B cell (primary cell): ENCODE measurements around the gene DNAJA4. TPM values are rescaled to one million over a fixed set of nuclear protein-coding genes. Genes with fewer than 3 reads are reported as not detected.

Experiments
- ATAC-seq: fragments of 200-7000 bp; cut with Tn5 transposase; one replicate; pipeline ENCODE4 v1.10.0; 2021; ENCODE audit warnings: low read depth, mild to moderate bottlenecking, moderate number of reproducible peaks, moderate library complexity
- CTCF ChIA-PET: fragments of 350-600 bp; sonication (Branson Sonifier 250); formaldehyde crosslinking; loops from one replicate; lab custom pipeline; 2021; ENCODE audit warnings: antibody characterized with exemption, inconsistent platforms; lab: Charles Lee
- POLR2A ChIA-PET: fragments of 350-600 bp; sonication (Branson Sonifier 250); formaldehyde crosslinking; loops from one replicate; lab custom pipeline; 2021; ENCODE audit warnings: antibody characterized with exemption; lab: Charles Lee
- DNase-seq: peaks from one replicate; pipeline ENCODE4 v3.0.0; 2013
- H2AFZ ChIP-seq: 2 replicates; pipeline ENCODE4 v1.6.1; 2012; ENCODE audit warnings: mild to moderate bottlenecking, low read depth, low read length; ENCODE audit not compliant: insufficient read depth, poor library complexity, severe bottlenecking
- H3K27ac ChIP-seq, 2 donors: 1 replicate in 1 of 2; 2 replicates in 1 of 2; pipeline ENCODE4 v1.5.1; 2012 to 2013; ENCODE audit warnings: low read length in 2 of 2, mild to moderate bottlenecking in 2 of 2, moderate library complexity in 1 of 2
- H3K27me3 ChIP-seq, 4 experiments: fragments of 200-600 bp in 1 of 4; sonication (generic) in 1 of 4; replicated peaks in 1 of 4; 1 replicate in 2 of 4; 2 replicates in 2 of 4; pipeline versions ENCODE4 v1.6.1 to v1.7.0; 2013 to 2016; ENCODE audit warnings: low read length in 3 of 4, mild to moderate bottlenecking in 2 of 4, mixed read lengths in 1 of 4, moderate library complexity in 1 of 4; ENCODE audit not compliant: insufficient read depth in 4 of 4, control insufficient read depth in 3 of 4; ENCODE audit errors: control extremely low read depth in 1 of 4
- H3K36me3 ChIP-seq, 2 experiments: replicated peaks in 1 of 2; 1 replicate in 1 of 2; 2 replicates in 1 of 2; pipeline versions ENCODE4 v1.6.1 to v1.7.1; 2013; ENCODE audit warnings: low read length in 1 of 2; ENCODE audit not compliant: insufficient read depth in 2 of 2, control insufficient read depth in 1 of 2; ENCODE audit errors: control extremely low read depth in 1 of 2, extremely low read depth in 1 of 2
- H3K4me1 ChIP-seq, 2 donors: fragments of 200-600 bp in 1 of 2; sonication (generic) in 1 of 2; 1 replicate in 1 of 2; 2 replicates in 1 of 2; pipeline versions ENCODE4 v1.5.1 to v1.6.1; 2013 to 2017; ENCODE audit warnings: low read length in 2 of 2; ENCODE audit not compliant: control insufficient read depth in 2 of 2, insufficient read depth in 2 of 2
- H3K4me2 ChIP-seq: replicated peaks from 2 replicates; pipeline ENCODE3; 2012; ENCODE audit warnings: mild to moderate bottlenecking, low read depth, low read length; ENCODE audit not compliant: poor library complexity, severe bottlenecking
- H3K4me3 ChIP-seq, 5 experiments: fragments of 200-600 bp in 1 of 5; sonication (generic) in 1 of 5; 1 replicate in 3 of 5; 2 replicates in 2 of 5; pipeline versions ENCODE4 v1.5.1 to v1.7.0; 2011 to 2016; ENCODE audit warnings: low read length in 4 of 5, mild to moderate bottlenecking in 4 of 5, low read depth in 2 of 5, control low read depth in 1 of 5, moderate library complexity in 1 of 5; ENCODE audit not compliant: insufficient read depth in 1 of 5; ENCODE audit errors: control extremely low read depth in 1 of 5, extremely low read depth in 1 of 5
- H3K79me2 ChIP-seq: fragments of 200-600 bp; sonication (generic); one replicate; pipeline ENCODE4 v1.6.0; 2016; ENCODE audit warnings: low read length; ENCODE audit not compliant: control insufficient read depth, insufficient read depth
- H3K9ac ChIP-seq: fragments of 200-600 bp; sonication (generic); 2 replicates; pipeline ENCODE4 v1.6.1; 2017; ENCODE audit warnings: mild to moderate bottlenecking, low read length, moderate library complexity
- H3K9me3 ChIP-seq, 3 donors: one replicate each; pipeline versions ENCODE4 v1.6.1 to v1.7.1; 2013; ENCODE audit warnings: low read length in 2 of 3; ENCODE audit not compliant: control insufficient read depth in 2 of 3, insufficient read depth in 1 of 3; ENCODE audit errors: control extremely low read depth in 1 of 3
- H4K20me1 ChIP-seq: 2 replicates; pipeline ENCODE4 v1.6.0; 2012; ENCODE audit warnings: mild to moderate bottlenecking, low read length; ENCODE audit not compliant: insufficient read depth, control insufficient read depth, poor library complexity, severe bottlenecking
- H3K27ac Mint-ChIP-seq: one replicate; pipeline ENCODE4 v1.8.0; 2021; ENCODE audit warnings: mixed read lengths
- H3K27me3 Mint-ChIP-seq: one replicate; pipeline ENCODE4 v1.8.0; 2021; ENCODE audit warnings: mixed read lengths
- H3K4me1 Mint-ChIP-seq: one replicate; pipeline ENCODE4 v1.8.0; 2021; ENCODE audit warnings: mixed read lengths
- H3K4me3 Mint-ChIP-seq: one replicate; pipeline ENCODE4 v1.8.0; 2021; ENCODE audit warnings: mixed read lengths
- H3K9me3 Mint-ChIP-seq: one replicate; pipeline ENCODE4 v1.8.0; 2022; ENCODE audit warnings: mixed read lengths; ENCODE audit not compliant: insufficient read depth
- EZH2 ChIP-seq: IDR thresholded peaks from 2 replicates; pipeline ENCODE4 v1.6.1; 2012; ENCODE audit warnings: borderline replicate concordance, low read depth, mild to moderate bottlenecking, moderate library complexity, low read length; ENCODE audit not compliant: insufficient read depth, poor library complexity, severe bottlenecking
- WGBS: methylation state at CpG from one replicate; pipeline ENCODE4 v1.1.5; 2013; ENCODE audit warnings: missing lambda C conversion rate; ENCODE audit not compliant: insufficient coverage; 5-methylcytosine and 5-hydroxymethylcytosine counted together
- intact Hi-C: fragments of 100-400 bp; cut with micrococcal nuclease; formaldehyde crosslinking; loops from one replicate; pipeline ENCODE4 v1.10.0; 2022
- polyA plus RNA-seq: library from polyadenylated mRNA; depleted of rRNA; stranded (reverse); fragments of >200 nt; gene quantifications from 2 replicates; pipeline ENCODE4 v1.2.3, GENCODE V29; 2012
- total RNA-seq, 2 donors: library from RNA; stranded (reverse); fragments of 120-200 nt in 1 of 2; gene quantifications; 1 replicate in 1 of 2; 2 replicates in 1 of 2; pipeline versions ENCODE4 v1.2.3 to v1.2.4, GENCODE V29; 2013 to 2022
- TF ChIP-seq, protein P1 (sequence below): fragments of 200-600 bp; IDR thresholded peaks from one replicate; pipeline ENCODE4 v1.8.0; 2022; ENCODE audit warnings: antibody characterized with exemption, mild to moderate bottlenecking

Gene DNAJA4
- total and polyA plus RNA-seq, 2 donors (not counting 1 experiment from before 2014, with no cell fraction given): 13.2 to 20.0 TPM

DNA sequence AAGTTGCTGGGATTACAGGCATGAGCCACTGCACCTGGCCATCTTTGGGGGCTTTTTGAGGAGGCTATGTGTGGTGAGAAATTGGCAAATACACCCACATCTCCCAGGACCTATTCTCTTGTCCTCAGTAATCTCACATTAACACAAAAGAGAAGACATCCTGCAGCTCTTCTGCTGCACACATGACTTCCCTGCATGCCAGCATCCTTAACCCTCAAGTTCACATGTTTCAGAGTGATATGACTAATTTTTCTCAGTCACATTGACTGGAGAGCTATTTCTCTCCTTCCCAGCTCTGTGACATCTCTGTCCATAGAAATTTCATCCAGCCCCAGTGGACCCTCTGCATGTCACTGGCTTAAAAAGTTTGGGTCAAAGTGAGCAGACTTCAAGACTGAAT is 37.0 kb downstream of the DNAJA4 start:
- H2AFZ ChIP-seq: peak overlapping the region; percentile 40
- no peak overlapping the region for H3K27ac Mint-ChIP-seq

DNA sequence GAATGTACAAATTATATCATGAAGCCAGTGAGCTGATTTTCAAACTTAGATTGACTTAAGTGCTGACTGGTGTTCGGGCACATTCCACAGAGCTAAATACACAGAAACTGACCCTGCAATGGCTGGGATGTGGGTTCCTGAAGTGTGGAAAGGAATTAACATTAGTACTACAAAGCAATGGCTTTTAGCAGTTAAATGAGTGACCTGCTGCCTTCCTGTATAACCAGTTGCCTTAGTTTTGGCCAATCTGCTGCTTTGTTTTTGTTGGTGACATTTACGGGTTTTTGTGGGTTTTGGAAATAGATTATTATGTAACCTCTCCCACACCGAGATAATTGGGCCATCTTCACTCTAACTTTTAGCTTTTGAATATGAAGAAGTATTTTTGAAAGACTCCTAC is 37.5 kb downstream of the DNAJA4 start:
- DNase-seq: no peak
- peaks cover 10 to 11% of the 10 kb centered on the region in 2 donors for H3K4me1 ChIP-seq

More for the DNA sequence above, 37.0 kb downstream of the DNAJA4 start:
- no peak overlapping the region for H3K9ac ChIP-seq
- ChIA-PET POLR2A (no interaction called here), CTCF (no interaction called here)
- H3K27me3 ChIP-seq: peaks cover 0 to 5% (median 0%) of the 10 kb centered on the region in 4 experiments
- ATAC-seq: no peak
- no peak overlapping the region for H3K4me2 ChIP-seq
- intact Hi-C loops: no loop called here
- H3K27me3 Mint-ChIP-seq: peaks cover 8% of the 10 kb centered on the region
- TF ChIP-seq, protein P1, sequence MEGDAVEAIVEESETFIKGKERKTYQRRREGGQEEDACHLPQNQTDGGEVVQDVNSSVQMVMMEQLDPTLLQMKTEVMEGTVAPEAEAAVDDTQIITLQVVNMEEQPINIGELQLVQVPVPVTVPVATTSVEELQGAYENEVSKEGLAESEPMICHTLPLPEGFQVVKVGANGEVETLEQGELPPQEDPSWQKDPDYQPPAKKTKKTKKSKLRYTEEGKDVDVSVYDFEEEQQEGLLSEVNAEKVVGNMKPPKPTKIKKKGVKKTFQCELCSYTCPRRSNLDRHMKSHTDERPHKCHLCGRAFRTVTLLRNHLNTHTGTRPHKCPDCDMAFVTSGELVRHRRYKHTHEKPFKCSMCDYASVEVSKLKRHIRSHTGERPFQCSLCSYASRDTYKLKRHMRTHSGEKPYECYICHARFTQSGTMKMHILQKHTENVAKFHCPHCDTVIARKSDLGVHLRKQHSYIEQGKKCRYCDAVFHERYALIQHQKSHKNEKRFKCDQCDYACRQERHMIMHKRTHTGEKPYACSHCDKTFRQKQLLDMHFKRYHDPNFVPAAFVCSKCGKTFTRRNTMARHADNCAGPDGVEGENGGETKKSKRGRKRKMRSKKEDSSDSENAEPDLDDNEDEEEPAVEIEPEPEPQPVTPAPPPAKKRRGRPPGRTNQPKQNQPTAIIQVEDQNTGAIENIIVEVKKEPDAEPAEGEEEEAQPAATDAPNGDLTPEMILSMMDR: no peak
- TF ChIP-seq EZH2: no peak
- H3K9me3 Mint-ChIP-seq: no peaks in the 10 kb centered on the region
- no peak overlapping the region for H3K27ac ChIP-seq
- H3K4me3 ChIP-seq: no peak overlapping the region
- H4K20me1 ChIP-seq: no peaks in the 10 kb centered on the region
- H3K9me3 ChIP-seq: no peaks in the 10 kb centered on the region
- peaks cover 16% of the 10 kb centered on the region for H3K79me2 ChIP-seq
- peak overlapping the region; percentile 51 for H3K4me3 Mint-ChIP-seq
- no peak for DNase-seq
- H3K4me1 ChIP-seq: peaks cover 10 to 11% of the 10 kb centered on the region in 2 donors
- no peaks in the 10 kb centered on the region for H3K36me3 ChIP-seq
- peaks cover 21% of the 10 kb centered on the region for H3K4me1 Mint-ChIP-seq

More for the DNA sequence above, 37.5 kb downstream of the DNAJA4 start:
- H3K27me3 ChIP-seq: peaks cover 0 to 5% (median 0%) of the 10 kb centered on the region in 4 experiments
- H3K4me2 ChIP-seq: no peak overlapping the region
- intact Hi-C loops: no loop called here
- H3K9ac ChIP-seq: no peak overlapping the region
- H3K9me3 ChIP-seq: no peaks in the 10 kb centered on the region
- Mint-ChIP-seq H3K27me3 (peaks cover 9% of the 10 kb centered on the region), H3K4me1 (peaks cover 21% of the 10 kb centered on the region), H3K9me3 (no peaks in the 10 kb centered on the region), H3K27ac (no peak overlapping the region), H3K4me3 (no peak overlapping the region)
- no peak for ATAC-seq
- POLR2A ChIA-PET: no interaction called here
- no peaks in the 10 kb centered on the region for H3K36me3 ChIP-seq
- H3K27ac ChIP-seq: no peak overlapping the region
- TF ChIP-seq, protein P1: no peak
- no peak for TF ChIP-seq EZH2
- H3K79me2 ChIP-seq: peaks cover 12% of the 10 kb centered on the region
- CTCF ChIA-PET: no interaction called here
- no CpG with 5 or more reads among the region's 3 CpGs for WGBS
- H2AFZ ChIP-seq: peak overlapping the region; percentile 40
- H3K4me3 ChIP-seq: no peak overlapping the region
- H4K20me1 ChIP-seq: no peaks in the 10 kb centered on the region
